Measurements from ENCODE around the gene COL6A3. TPM values are rescaled to one million over a fixed set of nuclear protein-coding genes. Genes with fewer than 3 reads are reported as not detected.

Gene COL6A3
- total and polyA plus RNA-seq, 11 donors = 17.4 to 290 (median 87.3) TPM

DNA sequence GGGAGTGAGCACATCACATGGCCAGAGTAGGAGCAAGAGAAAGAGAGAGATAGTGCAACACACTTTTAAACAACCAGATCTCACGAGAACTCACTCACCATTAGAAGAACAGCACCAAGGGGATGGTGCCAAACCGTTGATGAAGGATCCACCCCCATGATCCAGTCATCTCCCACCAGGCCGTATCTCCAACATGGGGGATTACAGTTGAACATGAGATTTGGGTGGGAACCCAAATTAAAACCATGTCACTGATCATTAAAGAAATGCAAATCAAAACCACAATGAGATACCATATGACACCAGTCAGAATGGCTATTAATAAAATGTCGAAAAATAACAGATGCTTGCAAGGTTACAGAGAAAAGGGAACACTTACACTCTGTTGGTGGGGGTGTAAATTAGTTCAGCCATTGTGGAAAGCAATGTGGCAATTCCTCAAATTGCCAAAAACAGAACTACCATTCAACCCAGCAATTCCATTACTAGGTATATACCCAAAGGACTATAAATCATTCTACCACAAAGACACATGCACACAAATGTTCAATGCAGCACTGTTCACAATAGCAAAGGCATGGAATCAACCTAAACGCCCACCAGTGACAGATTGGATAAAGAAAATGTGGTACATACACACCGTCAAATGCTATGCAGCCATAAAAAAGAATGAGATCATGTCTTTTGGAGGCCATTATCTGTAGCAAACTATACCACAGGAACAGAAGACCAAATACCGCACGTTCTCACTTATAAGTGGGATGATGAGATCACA is 137.1 kb downstream of the COL6A3 start:
- Histone ChIP-seq H3K36me3 (no peaks in the 10 kb centered on the region), H3K27ac (peak overlapping the region in 1 of 12 donors; percentile 68), H3K27me3 (peaks cover 0 to 3% (median 0%) of the 10 kb centered on the region in 9 donors), H3K4me3 (no peak overlapping the region), H3K4me1 (peaks cover 0 to 26% (median 0%) of the 10 kb centered on the region in 12 donors), H3K9me3 (peaks cover 0 to 8% (median 0%) of the 10 kb centered on the region in 12 donors)
- DNase-seq (no peak), ATAC-seq (no peak)
- intact Hi-C loops (cut with DNase I) = no loop called here
- TF ChIP-seq, protein P1, sequence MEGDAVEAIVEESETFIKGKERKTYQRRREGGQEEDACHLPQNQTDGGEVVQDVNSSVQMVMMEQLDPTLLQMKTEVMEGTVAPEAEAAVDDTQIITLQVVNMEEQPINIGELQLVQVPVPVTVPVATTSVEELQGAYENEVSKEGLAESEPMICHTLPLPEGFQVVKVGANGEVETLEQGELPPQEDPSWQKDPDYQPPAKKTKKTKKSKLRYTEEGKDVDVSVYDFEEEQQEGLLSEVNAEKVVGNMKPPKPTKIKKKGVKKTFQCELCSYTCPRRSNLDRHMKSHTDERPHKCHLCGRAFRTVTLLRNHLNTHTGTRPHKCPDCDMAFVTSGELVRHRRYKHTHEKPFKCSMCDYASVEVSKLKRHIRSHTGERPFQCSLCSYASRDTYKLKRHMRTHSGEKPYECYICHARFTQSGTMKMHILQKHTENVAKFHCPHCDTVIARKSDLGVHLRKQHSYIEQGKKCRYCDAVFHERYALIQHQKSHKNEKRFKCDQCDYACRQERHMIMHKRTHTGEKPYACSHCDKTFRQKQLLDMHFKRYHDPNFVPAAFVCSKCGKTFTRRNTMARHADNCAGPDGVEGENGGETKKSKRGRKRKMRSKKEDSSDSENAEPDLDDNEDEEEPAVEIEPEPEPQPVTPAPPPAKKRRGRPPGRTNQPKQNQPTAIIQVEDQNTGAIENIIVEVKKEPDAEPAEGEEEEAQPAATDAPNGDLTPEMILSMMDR (IDR thresholded peaks at IDR 0.05) = no peak
- TF ChIP-seq POLR2A (IDR thresholded peaks at IDR 0.05) = no peak
- 88 to 94% (median 91%) methylated on average over 8 of the region's 8 CpGs for WGBS, 4 donors

Other genes starting within 250 kb of the COL6A3 start
- 10 to 100 TPM; 20.4 to 50.3 (median 30.7) TPM for gene MLPH, start 73.1 kb upstream of the COL6A3 start, total RNA-seq
- gene MLPH, start 73.1 kb upstream of the COL6A3 start, polyA plus RNA-seq = 10 to 100 TPM; 18.3 to 60.3 TPM
- not detected for gene PRLH, start 152.4 kb upstream of the COL6A3 start, total RNA-seq
- not detected for gene PRLH, start 152.4 kb upstream of the COL6A3 start, polyA plus RNA-seq
- 1 to 10 TPM; 1.1 to 7.3 (median 3.6) TPM for gene RAB17, start 176.6 kb upstream of the COL6A3 start, total RNA-seq
- 1 to 10 TPM; 5.6 TPM for gene RAB17, start 176.6 kb upstream of the COL6A3 start, polyA plus RNA-seq
- 100 to 1,000 TPM in 8 of 9 donors, 10 to 100 TPM in 1; 78.7 to 151 (median 111) TPM for gene LRRFIP1, start 213.4 kb upstream of the COL6A3 start, total RNA-seq
- 100 to 1,000 TPM in 1 of 2 donors, 10 to 100 TPM in 1; 87.6 to 128 TPM for gene LRRFIP1, start 213.4 kb upstream of the COL6A3 start, polyA plus RNA-seq